SK-N-MC (cell line): ENCODE data around the gene SHROOM3.

Experiments
- EZH2 ChIP-seq: fragments of 200-600 bp; sonication (generic); IDR thresholded peaks from one replicate; pipeline ENCODE4 v1.6.1; 2017; ENCODE audit warnings: antibody characterized with exemption
- POLR2AphosphoS5 ChIP-seq: IDR thresholded peaks from 2 replicates; pipeline ENCODE4 v1.6.1; 2012; ENCODE audit warnings: mild to moderate bottlenecking, low read depth, low read length, borderline replicate concordance

DNA sequence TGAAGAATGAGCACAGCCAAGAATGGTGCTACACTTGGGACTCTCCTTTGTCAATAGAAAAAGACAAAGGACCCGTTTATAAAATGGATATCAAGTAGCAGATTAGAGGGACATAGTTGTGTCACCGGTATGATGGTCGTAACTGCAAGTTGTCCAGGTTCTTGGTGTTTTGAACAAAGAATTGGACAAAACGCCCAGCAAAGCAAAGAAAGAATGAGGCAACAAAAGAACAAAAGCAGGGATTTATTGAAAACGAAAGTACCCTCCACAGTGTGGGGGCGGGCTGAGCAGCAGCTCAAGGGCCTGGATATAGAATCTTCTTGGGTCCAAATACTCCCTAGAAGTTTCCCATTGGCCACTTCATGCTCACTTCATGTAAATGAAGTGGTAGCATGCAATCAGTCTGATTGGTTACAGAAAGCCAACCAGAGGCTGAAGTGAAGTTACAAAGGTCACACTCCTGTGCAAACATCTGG is 54.7 kb downstream of the SHROOM3 start:
- no peak for TF ChIP-seq POLR2AphosphoS5
- no peak for TF ChIP-seq EZH2
